Pericardium fibroblast (primary cell): ENCODE measurements around the gene CHEK2. TPM values are rescaled to one million over a fixed set of nuclear protein-coding genes. Genes with fewer than 3 reads are reported as not detected.

Source experiments
- total RNA-seq: library from RNA; depleted of rRNA; stranded (reverse); fragments of >200 nt; gene quantifications from 2 replicates; pipeline ENCODE4 v1.2.3, GENCODE V29; 2015

The CHEK2 gene
- total RNA-seq = 8.3 and 9.7 TPM in 2 replicates

DNA sequence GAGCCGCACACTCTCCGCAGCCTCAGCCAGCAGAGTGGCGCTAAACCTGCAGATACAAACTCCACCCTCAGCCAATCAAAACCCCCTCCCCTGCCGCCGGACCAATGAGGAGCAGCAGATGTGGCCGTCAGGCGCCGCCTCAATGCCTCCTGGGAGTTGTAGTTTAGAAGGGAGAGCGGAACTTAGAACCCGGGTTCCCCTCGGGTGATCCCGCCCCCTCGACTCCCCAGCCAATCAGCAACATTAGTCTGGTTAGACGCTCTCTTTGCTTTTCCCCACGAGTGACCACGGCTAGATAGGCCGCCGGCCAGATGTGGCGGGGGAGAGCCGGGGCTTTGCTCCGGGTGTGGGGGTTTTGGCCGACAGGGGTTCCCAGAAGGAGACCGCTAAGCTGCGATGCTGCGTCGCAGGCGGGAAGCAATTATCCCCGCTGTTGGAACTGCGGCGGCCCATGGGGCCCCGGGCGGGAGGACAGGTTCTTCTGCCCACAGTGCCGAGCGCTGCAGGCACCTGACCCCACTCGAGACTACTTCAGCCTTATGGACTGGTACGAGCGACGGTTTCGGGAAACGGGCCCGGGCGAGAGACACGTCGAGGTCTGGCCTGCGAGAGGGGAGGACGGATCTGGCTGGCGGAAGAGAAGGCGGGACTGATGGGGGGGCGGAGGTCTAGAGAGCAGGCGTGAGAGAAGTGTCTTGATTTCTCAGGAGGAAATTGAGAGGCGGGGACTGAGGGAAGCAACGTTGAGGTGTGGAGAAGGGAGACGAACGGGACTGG is at the start of gene CHEK2, which contains the start of gene HSCB:
CHEK2 (minus strand) TSS at position 36 of the 777 bp plus-strand sequence. CDS start 7,099 bp downstream, outside the sequence.
HSCB (plus strand) TSS at position 255 of the 777 bp plus-strand sequence; CDS start at position 312, 57 bp downstream.

DNA sequence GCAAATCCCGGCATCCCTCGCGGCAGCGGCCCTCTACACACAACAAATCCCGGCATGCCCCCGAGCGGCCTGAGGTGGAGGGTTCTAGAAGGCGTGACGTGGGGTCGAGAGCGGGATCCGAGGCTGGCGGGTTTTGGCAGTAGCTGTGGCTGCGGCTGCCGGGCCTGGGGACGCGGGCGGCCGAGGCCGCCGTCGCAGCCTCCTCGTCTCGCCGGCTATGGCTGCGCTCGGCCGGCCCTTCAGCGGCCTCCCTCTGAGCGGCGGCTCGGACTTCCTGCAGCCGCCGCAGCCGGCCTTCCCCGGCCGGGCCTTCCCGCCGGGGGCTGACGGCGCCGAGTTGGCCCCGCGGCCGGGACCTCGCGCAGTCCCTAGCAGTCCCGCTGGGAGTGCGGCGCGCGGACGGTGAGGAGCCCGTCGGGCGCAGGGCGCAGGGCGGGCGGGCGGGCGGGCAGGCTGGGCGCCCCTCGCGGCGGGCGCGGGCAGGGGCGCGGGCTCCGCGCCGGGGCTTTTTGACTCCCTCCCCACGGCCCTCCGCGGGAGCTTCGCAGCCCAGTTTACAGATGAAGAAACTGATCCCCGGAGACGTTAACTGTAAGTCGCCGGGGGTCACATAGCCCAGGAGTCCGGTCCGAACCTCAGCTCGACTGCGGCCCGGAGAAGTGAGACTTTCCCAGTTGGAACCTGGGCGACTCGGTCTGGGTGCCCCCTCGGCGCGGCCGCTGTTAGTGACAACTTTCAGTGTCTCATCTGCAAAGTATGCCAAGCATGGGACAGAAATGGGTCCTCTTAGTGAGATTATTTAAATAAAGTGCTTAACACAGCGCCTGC is 31.2 kb upstream of the CHEK2 start, which contains the start of gene CCDC117:
CCDC117 (plus strand) TSS at position 63 of the 828 bp plus-strand sequence; CDS start at position 218, 155 bp downstream.

DNA sequence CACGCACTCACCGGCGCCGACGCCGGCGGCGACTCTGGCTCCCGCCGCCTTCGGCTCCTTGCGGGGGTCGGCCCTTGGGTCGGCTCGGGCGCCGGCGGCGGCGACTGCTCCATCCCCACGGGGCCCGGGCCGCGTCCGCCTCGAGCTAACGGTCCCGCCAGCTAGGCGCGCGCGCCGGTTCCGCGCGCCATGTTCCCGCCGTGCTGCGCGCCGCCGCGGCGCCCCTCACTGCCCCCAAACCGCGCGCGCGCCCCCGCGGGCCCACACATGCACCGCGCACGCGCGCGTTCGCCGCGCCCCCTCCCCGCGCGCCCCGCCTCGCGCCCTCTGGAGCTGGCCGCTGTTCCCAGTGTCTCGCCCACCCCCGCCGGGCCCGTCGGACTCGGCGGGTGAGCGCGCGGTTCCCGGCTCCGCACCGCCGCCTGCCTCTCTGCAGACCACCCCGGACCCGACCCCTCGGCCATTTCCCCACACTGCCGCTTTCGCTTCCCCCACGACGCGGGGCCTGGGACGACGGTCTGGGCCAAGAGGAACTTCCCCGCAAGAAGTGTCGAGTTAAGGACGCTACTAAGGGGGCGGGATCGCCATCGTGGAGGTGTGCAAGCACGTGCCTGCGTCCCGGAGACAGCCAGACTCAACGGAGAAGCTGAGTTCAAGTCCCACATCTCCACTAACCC is 61.9 kb downstream of the CHEK2 start, which contains the start of gene TTC28:
TTC28 (minus strand) TSS at position 230 of the 677 bp plus-strand sequence; CDS start at position 113, 117 bp downstream.

Other genes with a start within 250 kb of the CHEK2 start
- 19.3 and 23.0 TPM in 2 replicates for gene TTC28, start 62.0 kb downstream of the CHEK2 start, total RNA-seq
- gene HSCB, start 219 bp upstream of the CHEK2 start, total RNA-seq = 18.8 and 22.8 TPM in 2 replicates
- gene CCDC117, start 30.9 kb upstream of the CHEK2 start, total RNA-seq = 12.1 and 17.0 TPM in 2 replicates
- 173 and 298 TPM in 2 replicates for gene XBP1, start 58.7 kb upstream of the CHEK2 start, total RNA-seq
- 3.6 and 3.9 TPM in 2 replicates for gene ZNRF3, start 141.8 kb upstream of the CHEK2 start, total RNA-seq